Calu3 (cell line): Measurements from ENCODE around the gene PALM3. TPM values are rescaled to one million over a fixed set of nuclear protein-coding genes. Genes with fewer than 3 reads are reported as not detected.

Source experiments
- BruUV-seq: library from RNA; stranded (reverse); fragments of 400-500 nt; replicated peaks from 2 replicates; lab custom pipeline; 2021; lab: Mats Ljungman, UMichigan
- CTCF ChIA-PET: fragments of 300-600 bp; sonication (Branson Sonifier 250); formaldehyde crosslinking; loops from one replicate; lab custom pipeline; 2022; ENCODE audit warnings: antibody characterized with exemption; lab: Charles Lee
- DNase-seq: peaks from one replicate; pipeline ENCODE4 v3.0.0; 2022
- H3K27ac Mint-ChIP-seq: one replicate; pipeline ENCODE4 v1.8.0; 2022; ENCODE audit warnings: mixed read lengths; ENCODE audit not compliant: unreplicated experiment
- H3K27me3 Mint-ChIP-seq: one replicate; pipeline ENCODE4 v1.8.0; 2022; ENCODE audit warnings: mixed read lengths; ENCODE audit not compliant: unreplicated experiment
- H3K36me3 Mint-ChIP-seq: one replicate; pipeline ENCODE4 v1.8.0; 2022; ENCODE audit warnings: mild to moderate bottlenecking, moderate library complexity, mixed read lengths; ENCODE audit not compliant: insufficient read depth, unreplicated experiment
- H3K4me1 Mint-ChIP-seq: one replicate; pipeline ENCODE4 v1.8.0; 2022; ENCODE audit warnings: mild to moderate bottlenecking, low read depth, mixed read lengths; ENCODE audit not compliant: unreplicated experiment
- H3K4me3 Mint-ChIP-seq: one replicate; pipeline ENCODE4 v1.8.0; 2022; ENCODE audit warnings: mild to moderate bottlenecking, low read depth, moderate library complexity, mixed read lengths; ENCODE audit not compliant: unreplicated experiment
- H3K9me3 Mint-ChIP-seq: one replicate; pipeline ENCODE4 v1.8.0; 2022; ENCODE audit warnings: low read depth, mixed read lengths; ENCODE audit not compliant: unreplicated experiment
- intact Hi-C: fragments of 100-400 bp; cut with micrococcal nuclease; formaldehyde crosslinking; loops from one replicate; pipeline ENCODE4 v1.10.0; 2022; ENCODE audit not compliant: unreplicated experiment
- total RNA-seq: library from RNA; stranded (reverse); gene quantifications from 2 replicates; pipeline ENCODE4 v1.2.3, GENCODE V29; 2022
- TF ChIP-seq, protein P1 (sequence below): fragments of 200-600 bp; IDR thresholded peaks from one replicate; pipeline ENCODE4 v1.8.0; 2022; ENCODE audit warnings: antibody characterized with exemption; ENCODE audit not compliant: unreplicated experiment

PALM3 gene
- total RNA-seq, 1 experiment from 2014 or later = 21.4 TPM

- BruUV-seq = no TSS peak
- intact Hi-C loops = no loop called here
- no peaks in the 10 kb centered on the region for H3K4me1 Mint-ChIP-seq
- no peak overlapping the region for H3K27ac Mint-ChIP-seq
- no peaks in the 10 kb centered on the region for H3K9me3 Mint-ChIP-seq
- DNase-seq = no peak
- H3K27me3 Mint-ChIP-seq = no peaks in the 10 kb centered on the region
- TF ChIP-seq, protein P1, sequence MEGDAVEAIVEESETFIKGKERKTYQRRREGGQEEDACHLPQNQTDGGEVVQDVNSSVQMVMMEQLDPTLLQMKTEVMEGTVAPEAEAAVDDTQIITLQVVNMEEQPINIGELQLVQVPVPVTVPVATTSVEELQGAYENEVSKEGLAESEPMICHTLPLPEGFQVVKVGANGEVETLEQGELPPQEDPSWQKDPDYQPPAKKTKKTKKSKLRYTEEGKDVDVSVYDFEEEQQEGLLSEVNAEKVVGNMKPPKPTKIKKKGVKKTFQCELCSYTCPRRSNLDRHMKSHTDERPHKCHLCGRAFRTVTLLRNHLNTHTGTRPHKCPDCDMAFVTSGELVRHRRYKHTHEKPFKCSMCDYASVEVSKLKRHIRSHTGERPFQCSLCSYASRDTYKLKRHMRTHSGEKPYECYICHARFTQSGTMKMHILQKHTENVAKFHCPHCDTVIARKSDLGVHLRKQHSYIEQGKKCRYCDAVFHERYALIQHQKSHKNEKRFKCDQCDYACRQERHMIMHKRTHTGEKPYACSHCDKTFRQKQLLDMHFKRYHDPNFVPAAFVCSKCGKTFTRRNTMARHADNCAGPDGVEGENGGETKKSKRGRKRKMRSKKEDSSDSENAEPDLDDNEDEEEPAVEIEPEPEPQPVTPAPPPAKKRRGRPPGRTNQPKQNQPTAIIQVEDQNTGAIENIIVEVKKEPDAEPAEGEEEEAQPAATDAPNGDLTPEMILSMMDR = no peak
- H3K4me3 Mint-ChIP-seq = no peak overlapping the region
- H3K36me3 Mint-ChIP-seq = peaks cover 32% of the 10 kb centered on the region
- CTCF ChIA-PET = interaction anchor here (0.6 kb wide), 1 partner anchor 24 kb away, joined by 3 read pairs; no protein-coding TSS in a partner anchor
Observed at GRCh38 chr19:14056741-14057356, 5.0 kb downstream of the PALM3 start.

- Mint-ChIP-seq H3K36me3 (peaks cover 26% of the 10 kb centered on the region), H3K9me3 (no peaks in the 10 kb centered on the region), H3K27me3 (no peaks in the 10 kb centered on the region), H3K4me3 (no peak overlapping the region), H3K27ac (no peak overlapping the region), H3K4me1 (no peaks in the 10 kb centered on the region)
- TF ChIP-seq, protein P1 = no peak
- BruUV-seq = no TSS peak
- intact Hi-C loops = no loop called here
- CTCF ChIA-PET = no interaction called here
- no peak for DNase-seq
Observed at GRCh38 chr19:14056069-14056666, 5.7 kb downstream of the PALM3 start.

DNA sequence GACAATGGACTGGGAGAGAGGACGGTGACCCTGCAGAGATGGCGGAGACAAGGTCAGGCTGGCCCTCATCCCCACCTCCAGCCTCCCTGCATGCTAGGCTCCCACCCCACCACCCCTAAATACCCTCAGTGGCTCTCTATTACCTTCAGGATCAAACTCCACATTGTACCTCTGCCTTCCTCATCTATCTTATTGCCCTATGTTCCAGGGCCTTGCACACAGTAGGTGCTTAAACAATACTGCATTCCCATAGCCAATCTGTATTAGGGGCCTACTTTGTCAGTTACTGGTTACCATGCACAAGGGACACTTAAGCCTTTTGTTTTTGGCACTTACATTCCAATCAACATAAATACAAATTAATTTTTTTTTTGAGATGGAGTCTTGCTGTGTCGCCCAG lies 6.5 kb downstream of the PALM3 start:
- H3K36me3 Mint-ChIP-seq = peaks cover 24% of the 10 kb centered on the region
- no peak for DNase-seq
- CTCF ChIA-PET = no interaction called here
- H3K4me1 Mint-ChIP-seq = no peaks in the 10 kb centered on the region
- no peaks in the 10 kb centered on the region for H3K27me3 Mint-ChIP-seq
- intact Hi-C loops = no loop called here
- no peak overlapping the region for H3K4me3 Mint-ChIP-seq
- no TSS peak for BruUV-seq
- TF ChIP-seq, protein P1 = no peak
- no peak overlapping the region for H3K27ac Mint-ChIP-seq
- H3K9me3 Mint-ChIP-seq = no peaks in the 10 kb centered on the region

DNA sequence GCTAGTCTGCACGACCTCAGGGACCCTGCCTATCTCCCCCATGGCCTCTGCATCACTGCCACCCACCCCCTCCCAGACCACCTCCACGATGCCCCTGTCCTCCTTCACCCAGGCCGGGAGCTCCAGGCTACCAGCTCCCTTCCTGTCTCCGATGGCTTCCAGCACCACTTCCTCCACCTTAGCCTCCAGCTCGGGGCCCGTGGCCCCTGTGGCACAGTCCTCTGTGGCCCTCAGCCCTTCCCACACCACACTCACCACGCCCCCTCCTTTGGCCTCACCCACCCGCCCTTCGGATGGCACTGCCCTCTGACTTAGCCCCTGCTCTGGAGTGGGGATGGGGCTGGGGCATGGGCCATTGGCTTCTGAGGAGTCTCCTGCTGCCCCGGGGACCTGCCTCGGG lies 7.2 kb downstream of the PALM3 start:
- intact Hi-C loops = no loop called here
- TF ChIP-seq, protein P1 = no peak
- CTCF ChIA-PET = no interaction called here
- H3K9me3 Mint-ChIP-seq = no peaks in the 10 kb centered on the region
- no peak overlapping the region for H3K4me3 Mint-ChIP-seq
- no peaks in the 10 kb centered on the region for H3K4me1 Mint-ChIP-seq
- H3K36me3 Mint-ChIP-seq = peaks cover 28% of the 10 kb centered on the region
- no TSS peak for BruUV-seq
- H3K27ac Mint-ChIP-seq = no peak overlapping the region
- DNase-seq = no peak
- no peaks in the 10 kb centered on the region for H3K27me3 Mint-ChIP-seq
